ENCODE measurements around the gene BICD1.

DNA sequence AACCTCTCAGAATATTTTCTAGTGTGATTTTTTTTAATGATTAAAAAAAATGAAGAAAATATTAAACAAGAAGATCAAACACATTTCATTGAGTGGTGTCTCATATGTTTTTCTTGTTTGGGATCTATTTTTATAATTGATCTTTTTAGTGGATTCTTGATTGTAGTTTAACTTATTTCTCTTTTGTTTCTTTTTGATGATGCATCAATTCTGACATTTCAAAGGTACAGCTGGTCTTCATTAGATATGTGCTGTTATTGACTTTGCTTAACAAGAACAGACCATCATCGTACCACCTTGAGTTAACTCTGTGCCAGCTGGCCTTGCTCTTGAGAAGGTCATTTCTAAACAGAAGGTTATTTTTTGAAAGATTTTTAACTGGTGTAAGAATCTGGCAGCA, 246.9 kb downstream of the BICD1 start:
- TF ChIP-seq CTCF (conservative IDR thresholded peaks at IDR 0.05; ENCODE audit: low read depth in 2 of 2) (no peak), CREB1 (CRISPR knock-in tag; IDR thresholded peaks at IDR 0.05; ENCODE audit: low read depth) (no peak)
